ENCODE data around the gene PNLIPRP2. TPM values are rescaled to one million over a fixed set of nuclear protein-coding genes. Genes with fewer than 3 reads are reported as not detected.
A peak's percentile ranks its signal among the peaks of the same experiment; 100 is the strongest.

Gene PNLIPRP2
- total RNA-seq, 4 donors from 2014 or later, result not detected

DNA sequence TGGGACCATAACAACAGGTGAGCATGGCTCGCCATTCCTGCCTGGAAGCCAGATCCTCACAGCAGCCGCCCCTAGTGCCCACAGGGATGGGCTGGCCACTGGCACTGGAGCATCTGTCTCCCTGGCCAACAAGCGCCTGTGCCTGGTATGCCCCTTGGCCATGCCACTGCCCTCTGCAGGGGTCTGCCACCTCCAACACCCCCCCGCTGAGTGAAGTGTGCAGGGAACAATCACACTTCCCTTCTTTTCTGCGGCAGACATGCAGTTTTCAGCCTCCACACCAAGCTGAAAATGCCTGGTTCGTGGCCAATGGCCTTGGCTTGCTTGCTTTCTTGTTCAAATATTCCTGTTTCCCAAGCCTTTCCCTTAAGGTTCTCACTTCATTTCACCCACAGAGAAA, 70.9 kb downstream of the PNLIPRP2 start:
- TF ChIP-seq, protein P1, sequence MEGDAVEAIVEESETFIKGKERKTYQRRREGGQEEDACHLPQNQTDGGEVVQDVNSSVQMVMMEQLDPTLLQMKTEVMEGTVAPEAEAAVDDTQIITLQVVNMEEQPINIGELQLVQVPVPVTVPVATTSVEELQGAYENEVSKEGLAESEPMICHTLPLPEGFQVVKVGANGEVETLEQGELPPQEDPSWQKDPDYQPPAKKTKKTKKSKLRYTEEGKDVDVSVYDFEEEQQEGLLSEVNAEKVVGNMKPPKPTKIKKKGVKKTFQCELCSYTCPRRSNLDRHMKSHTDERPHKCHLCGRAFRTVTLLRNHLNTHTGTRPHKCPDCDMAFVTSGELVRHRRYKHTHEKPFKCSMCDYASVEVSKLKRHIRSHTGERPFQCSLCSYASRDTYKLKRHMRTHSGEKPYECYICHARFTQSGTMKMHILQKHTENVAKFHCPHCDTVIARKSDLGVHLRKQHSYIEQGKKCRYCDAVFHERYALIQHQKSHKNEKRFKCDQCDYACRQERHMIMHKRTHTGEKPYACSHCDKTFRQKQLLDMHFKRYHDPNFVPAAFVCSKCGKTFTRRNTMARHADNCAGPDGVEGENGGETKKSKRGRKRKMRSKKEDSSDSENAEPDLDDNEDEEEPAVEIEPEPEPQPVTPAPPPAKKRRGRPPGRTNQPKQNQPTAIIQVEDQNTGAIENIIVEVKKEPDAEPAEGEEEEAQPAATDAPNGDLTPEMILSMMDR (IDR thresholded peaks at IDR 0.05), result no peak
- ATAC-seq (ENCODE audit: low FRiP score) (no peak), DNase-seq (ENCODE audit: low spot score) (no peak)

DNA sequence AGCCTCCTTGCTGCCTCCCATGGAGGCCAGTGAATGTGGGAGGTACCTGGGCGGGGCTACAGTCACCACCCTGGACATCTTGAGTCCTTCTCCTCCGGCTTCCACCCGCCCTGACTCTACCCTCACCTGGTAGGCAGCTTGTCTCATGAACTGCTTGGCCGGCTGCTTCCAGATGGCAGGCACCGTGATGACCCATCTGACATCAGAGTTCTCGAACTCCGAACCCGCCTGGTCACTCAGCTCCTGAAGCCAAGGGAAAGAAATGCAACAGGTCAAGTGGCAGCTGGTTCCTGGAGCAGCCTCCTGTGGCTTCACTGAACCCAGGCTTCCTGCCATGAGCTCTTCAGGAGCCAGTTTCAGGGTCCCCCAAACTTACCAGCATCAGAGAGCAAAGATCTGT, 71.5 kb downstream of the PNLIPRP2 start:
- TF ChIP-seq, protein P1 (IDR thresholded peaks at IDR 0.05), result no peak
- ATAC-seq (ENCODE audit: low FRiP score) (no peak), DNase-seq (ENCODE audit: low spot score) (no peak)

DNA sequence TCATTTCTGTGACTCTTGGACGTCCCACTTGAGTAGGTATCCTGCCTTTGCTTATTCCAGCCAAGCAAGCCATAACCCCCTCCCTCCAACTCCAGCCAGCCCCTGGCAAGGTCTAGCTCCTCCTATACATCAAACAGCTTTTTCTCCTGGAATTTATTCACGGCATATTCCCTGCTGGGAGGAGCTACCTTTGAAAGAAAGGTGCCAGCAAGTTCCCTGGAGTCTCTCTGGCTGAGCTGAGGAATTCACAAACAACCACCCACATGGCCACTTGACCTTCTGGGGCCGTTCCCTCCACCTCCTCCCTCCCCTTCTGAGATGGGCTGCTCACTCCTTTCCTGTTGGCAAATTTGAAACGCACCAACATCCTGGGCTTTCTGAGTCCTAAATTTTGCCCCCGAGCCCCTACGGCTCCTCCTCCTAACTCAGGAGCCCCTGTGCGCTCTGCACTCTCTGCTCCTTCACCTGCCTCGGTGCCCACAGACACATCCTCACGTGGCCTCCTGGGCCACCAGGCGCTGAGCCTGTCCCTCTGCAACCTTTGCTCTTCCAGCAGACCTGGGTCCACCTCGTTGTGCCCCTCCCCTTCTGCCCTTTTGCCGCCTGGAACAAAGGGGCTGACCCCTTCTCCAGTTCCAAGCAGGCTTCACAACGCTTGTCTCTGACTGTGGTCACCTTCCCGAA, 73.6 kb downstream of the PNLIPRP2 start:
- TF ChIP-seq, protein P1 (IDR thresholded peaks at IDR 0.05), result no peak
- ATAC-seq (ENCODE audit: low FRiP score), result peak; percentile 40

More for the DNA sequence above, 73.6 kb downstream of the PNLIPRP2 start:
- DNase-seq (ENCODE audit: low spot score), result no peak

Other genes starting within 250 kb of the PNLIPRP2 start
- under 1 TPM in 2 of 4 donors, not detected in 2; 0.31 to 0.63 TPM for gene PNLIPRP3, start 193.1 kb upstream of the PNLIPRP2 start, total RNA-seq
- gene PNLIP, start 75.0 kb upstream of the PNLIPRP2 start, total RNA-seq, result 1 to 10 TPM in 1 of 4 donors, not detected in 3; 1.1 TPM
- not detected for gene PNLIPRP1, start 30.0 kb upstream of the PNLIPRP2 start, total RNA-seq
- 10 to 100 TPM; 20.2 to 55.1 (median 32.5) TPM for gene HSPA12A, start 121.6 kb downstream of the PNLIPRP2 start, total RNA-seq
- 1 to 10 TPM in 1 of 4 donors, under 1 TPM in 1, not detected in 2; 0.46 to 4.3 TPM for gene ENO4, start 228.5 kb downstream of the PNLIPRP2 start, total RNA-seq